GM18870 (cell line): Measurements from ENCODE around the gene CDC42EP4.
A peak's percentile ranks its signal among the peaks of the same experiment; 100 is the strongest.

Source experiments
- ATAC-seq: cut with Tn5 transposase; IDR thresholded peaks from one replicate; pipeline ENCODE4 v1.9.1; 2021; ENCODE audit warnings: moderate library complexity; ENCODE audit not compliant: unreplicated experiment

CDC42EP4 gene, protein sequence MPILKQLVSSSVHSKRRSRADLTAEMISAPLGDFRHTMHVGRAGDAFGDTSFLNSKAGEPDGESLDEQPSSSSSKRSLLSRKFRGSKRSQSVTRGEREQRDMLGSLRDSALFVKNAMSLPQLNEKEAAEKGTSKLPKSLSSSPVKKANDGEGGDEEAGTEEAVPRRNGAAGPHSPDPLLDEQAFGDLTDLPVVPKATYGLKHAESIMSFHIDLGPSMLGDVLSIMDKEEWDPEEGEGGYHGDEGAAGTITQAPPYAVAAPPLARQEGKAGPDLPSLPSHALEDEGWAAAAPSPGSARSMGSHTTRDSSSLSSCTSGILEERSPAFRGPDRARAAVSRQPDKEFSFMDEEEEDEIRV

DNA sequence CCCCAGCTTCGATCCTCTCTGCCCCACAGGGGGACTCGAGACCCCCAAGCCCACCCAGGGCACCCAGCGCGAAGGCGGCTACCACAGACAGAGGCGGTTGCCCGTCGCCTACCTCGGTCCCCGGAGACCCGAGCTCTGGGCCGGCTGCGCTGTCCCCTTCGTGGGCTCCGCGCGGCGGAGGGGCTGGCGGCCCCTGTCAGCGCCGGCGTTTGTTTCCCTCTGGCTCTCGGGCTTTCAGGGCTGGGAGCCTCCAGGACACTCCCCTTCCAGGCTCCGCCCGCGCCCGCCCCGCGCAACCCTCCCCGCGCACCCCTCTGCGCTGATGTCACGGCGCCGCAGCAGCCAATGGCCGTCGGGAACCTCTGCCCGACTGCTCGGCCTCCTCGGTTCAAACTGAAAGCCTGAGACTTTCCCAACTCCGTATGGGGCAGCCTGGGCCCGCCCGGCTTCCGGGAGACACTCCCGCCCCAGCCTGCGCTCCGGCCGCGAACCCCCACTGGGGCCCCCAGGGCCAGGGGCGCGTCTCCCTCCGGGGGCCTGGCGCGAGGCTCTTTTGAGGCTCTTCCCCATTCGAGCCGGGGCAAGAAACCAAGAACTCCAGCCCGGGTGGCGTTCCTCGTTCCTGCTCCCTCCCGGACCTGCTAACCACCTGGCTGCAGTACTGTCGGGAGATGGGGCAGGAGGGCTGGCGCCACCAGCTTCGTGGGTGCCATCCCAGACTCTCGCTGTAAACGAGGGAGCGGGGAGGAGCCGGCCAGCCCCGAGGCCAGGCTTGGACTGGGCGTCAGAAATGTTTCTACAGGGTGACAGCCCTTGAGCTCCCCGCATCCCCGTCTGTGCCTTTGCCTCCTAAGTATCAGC lies at the start of gene CDC42EP4:
Gene CDC42EP4, minus strand, starts transcription at position 221 of the 861 bp plus-strand sequence. CDS start 25,501 bp downstream, outside the sequence.
- peak; percentile 59 for ATAC-seq

DNA sequence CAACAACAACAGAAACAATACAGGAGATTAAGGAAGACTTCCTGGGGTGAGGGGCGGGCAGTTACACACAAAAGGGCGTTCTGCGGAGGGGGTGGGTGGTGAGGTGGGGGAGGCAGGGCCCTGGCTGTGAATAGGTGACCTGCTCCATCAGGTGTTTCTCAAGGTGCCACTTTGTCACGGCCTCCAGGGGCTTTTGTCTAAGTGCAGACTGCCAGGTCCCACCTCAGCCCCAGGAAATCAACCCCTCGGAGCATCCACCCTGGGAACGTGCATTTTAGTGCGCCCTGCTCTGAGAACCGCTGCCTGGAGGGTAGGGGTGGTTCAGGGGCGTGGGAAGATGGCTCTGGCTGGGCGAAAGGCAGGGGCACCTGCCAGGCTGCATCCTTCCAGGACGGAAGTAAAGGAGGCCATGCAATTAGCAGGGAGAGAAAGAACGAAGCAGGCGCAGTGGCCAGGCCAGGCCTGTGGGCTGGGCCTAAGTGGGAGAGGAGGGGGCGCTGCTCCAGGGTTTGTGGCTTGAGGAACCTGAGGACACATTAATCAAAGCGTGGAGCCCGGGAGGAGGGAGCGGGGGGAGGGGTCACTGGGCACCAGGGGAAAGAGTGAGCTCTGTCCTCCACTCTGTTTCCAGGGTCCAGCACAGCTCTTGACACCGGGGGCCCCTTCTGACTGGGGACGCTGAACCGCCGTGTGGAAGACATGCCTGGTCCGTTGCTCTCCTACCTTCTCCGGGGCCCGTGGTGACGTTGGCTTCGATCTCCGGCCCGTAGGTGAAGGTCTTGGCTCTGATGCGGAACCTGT lies 49.4 kb upstream of the CDC42EP4 start:
- no peak for ATAC-seq

DNA sequence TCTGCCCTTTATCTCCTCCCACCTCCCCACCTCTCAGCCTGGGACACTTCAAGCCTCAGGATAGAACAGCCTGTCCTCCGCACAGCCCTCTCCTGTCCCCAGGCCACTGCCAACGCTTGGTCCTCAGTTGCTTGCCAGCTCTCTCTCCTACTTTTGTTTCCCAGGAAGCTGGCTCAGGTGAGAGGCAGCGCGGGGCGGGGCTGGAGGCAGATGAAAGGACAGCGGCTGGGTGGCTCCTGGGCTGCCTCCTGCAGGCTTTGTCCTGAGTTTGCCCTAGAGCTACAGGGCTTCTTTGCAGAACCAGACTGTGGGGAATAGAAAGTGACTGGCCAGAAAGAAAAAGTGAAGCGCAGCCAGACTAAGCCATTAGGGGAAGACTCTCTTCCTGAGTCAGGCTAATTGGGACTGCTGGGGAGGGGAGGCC lies 48.2 kb upstream of the CDC42EP4 start:
- ATAC-seq = no peak

DNA sequence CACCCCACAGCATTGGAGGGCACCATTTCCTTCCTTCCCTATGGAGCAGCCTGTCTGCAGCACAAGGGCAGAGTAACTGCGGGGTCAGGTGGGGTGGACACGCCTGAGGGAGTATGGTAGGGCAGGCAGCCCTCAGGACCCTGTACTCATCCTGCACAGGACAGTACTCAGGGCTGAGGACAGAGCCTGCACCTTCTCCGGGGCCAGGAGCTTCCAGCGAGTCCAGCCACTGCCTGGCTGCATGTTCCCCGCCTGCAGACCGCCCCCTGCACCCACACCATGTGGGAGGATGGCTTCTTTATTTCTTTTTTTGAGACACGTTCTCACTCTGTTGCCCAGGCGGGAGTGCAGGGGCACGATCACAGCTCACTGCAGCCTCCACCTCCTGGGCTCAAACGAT lies 47.6 kb upstream of the CDC42EP4 start:
- ATAC-seq = no peak

DNA sequence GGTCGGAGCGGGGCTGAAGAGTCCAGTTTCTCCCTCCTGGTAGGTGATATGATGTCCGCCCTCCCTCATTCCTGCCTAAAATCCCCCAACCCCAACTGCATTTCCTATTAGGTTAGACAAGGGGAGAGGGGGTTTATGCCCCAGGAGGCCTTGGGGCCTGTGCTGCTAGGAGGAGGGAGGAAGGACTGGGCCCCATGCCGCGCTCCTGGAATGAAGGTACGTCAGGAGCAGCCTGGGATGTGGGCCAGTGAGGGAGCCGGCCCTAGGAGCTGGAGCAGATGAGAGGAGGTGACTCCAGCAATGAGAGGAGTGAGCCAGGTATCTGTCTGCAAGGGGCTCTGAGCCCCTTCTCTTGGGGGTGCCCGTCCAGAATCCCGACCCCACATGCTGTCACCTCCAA lies 46.9 kb upstream of the CDC42EP4 start:
- ATAC-seq = no peak

DNA sequence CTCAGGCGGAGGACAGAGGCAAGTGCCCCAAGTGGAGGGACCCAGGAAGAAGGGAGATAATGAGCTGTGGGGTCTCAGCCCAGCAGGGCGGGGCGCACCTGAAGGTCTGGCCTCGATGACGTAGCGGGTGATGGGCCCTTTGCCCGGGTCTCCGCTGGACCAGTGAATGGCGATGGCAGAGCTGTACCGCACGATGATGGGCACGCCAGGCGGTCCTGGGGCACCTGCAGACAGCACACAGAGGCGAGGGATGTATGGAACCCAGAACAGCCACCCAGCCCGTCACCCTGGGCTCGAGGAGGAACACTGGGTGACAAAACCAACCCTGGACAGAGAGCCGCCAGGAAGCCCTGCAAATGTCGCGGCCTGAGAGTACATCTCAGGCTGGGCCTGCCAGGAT lies 46.2 kb upstream of the CDC42EP4 start:
- ATAC-seq = no peak

DNA sequence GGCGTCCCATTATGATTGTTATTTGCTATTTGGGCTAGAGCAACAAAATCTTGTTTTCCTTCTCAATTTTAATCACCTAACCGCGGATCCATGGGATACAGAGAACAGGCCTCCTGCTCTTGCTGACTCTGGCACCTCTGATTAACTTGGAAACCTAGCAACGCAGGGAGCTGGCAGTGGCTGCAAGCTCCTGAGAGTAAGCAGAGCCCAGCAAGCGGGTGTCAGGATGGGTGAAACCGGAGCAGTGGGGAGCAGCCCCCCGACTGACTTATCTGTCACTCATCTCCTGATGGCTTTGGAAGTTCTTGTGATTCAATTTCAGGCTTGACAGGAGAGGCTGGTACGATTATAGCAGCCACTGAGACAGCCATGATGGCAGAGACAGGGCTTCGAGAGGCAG lies 45.5 kb upstream of the CDC42EP4 start:
- no peak for ATAC-seq

DNA sequence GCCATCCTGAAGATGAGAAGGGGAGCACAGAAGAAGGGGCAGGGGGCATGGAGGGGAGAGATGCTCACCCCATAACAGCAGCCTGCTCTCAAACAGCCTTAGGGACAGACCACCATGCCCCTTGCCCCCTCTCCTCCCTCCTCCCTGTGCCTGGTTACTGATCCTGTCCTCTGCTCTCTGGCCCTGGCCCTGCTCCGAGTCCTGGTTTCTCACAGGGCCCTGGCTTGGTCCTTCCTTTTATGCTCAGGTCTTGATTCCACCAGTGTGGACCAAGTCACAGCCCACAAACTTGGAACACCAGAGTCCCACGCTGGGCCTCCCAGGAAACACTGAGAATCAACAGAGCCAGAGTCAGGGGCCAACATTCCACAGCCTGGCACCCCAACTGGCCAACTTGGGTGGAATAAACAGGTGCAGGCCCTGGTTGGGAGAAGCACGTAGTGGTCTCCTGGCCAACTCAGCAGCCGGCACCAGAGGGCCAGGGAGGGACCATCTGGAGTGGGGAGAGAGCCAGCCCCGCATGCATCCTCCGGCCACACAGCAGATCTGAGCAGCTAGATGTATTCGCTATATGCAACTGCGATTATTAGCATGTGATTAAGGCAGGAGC lies 44.9 kb upstream of the CDC42EP4 start:
- ATAC-seq = no peak

DNA sequence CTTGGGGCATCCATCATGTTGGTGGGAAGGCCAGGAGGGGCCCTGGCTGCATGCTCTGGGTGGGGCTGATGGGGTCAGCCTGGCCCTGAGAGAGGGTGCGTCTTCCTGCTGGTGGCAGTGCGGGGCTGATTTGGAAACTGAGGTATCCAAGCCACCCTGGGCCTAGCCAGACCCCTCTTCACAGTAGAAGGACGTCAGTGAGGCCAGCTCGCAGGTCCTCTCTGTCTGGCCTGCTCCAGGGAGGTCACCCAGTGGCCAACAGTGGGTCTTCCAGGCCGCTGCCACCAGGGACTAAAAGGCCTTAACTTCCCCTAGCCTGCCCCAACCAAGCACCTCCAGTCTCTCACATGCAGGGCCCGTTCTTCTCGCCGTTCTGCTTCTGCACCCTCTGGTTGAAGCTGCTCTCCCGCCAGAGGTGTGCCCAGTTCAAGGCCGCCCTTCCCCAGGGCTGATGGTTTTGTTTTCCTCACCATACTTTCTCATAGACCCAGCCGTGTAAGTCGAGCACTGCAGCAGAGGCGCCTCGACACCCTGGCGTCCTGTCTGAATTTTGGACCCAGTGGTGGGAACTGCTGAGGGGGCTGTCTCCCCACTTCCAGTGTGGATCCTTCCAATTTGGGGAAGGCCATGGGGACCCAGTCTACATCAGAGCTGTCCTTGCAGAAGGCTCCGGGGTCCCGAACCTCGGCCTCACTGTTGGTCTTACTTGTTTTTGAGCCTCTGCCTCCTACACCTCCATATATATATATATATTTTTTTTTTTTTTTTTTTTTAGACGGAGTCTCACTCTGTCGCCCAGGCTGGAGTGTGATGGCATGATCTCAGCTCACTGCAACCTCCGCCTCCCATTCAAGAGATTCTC lies 42.9 kb upstream of the CDC42EP4 start:
- ATAC-seq = no peak

DNA sequence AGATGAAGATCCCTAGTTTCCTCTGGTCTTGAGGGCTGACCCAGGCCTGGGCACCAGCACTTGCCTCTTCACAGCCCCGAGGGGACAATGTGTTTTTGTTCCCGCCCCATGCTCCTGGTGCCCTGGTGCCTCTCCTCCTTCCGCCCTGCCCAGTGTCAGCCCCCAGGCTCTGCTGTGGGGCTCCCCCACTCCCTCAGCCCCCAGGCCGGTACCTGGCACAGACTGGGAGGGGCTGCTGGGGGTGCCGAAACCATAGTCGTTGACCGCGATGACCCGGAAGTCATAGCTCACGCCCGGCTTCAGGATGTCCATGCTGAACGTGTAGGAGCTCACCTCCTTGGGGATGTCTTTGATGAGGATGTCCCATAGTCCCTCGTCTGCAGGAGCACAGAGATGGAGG lies 40.5 kb upstream of the CDC42EP4 start:
- ATAC-seq = no peak

DNA sequence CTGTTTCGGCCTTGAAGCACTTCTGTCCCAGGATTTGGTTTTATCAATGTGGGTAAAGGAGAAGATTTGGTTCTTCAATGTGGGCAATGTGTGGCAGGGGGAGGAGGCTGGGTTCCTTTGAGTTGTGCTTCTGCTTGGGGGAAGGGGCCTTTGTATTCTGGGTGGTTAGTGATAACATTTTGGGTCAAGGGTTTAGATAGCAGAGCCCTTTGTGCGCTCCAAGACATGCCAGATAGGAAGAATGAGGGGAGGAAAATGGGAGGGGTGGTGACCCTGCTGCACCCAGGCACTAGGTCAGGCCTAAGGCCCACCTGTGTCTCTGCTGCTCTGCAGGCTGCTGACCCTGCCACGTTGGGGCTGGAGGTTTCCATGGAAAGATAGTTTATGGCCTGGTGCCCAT lies 40.0 kb upstream of the CDC42EP4 start:
- ATAC-seq = no peak

DNA sequence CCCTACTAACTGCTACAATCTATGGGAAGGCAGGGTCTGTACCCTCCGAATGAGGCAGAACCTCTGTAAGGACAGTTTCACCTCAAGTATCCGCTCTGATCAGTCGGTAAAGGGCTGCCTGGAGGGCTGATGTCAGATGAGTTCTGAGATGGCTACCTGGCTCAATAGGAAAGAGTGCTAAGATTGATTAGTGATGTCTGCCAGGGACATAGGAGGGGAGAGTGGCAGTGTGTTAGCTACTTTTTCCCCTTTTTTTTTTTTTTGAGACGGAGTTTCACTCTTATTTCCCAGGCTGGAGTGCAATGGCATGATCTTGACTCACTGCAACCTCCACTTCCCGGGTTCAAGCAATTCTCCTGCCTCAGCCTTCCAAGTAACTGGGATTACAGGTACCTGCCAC lies 39.1 kb upstream of the CDC42EP4 start:
- ATAC-seq = no peak

DNA sequence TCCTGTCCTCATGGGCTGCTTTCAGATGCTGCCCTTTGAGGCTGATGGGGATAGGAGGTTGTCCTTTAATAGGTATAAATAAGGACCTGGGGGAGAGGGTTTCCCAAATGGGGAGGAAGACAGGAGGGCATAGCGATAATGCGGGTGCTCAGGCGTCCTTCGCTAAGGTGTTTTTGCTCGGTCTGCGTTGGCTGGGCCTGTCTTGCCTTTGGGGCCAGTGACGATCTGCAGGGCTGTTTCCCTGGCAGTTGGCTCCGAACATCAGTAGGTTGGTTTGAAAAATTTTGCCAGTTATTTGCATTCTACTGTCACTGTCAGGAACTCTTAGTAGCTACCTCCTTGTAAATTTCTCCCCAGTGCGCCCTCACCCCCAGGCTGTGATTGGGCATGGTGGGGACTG lies 37.8 kb upstream of the CDC42EP4 start:
- no peak for ATAC-seq

DNA sequence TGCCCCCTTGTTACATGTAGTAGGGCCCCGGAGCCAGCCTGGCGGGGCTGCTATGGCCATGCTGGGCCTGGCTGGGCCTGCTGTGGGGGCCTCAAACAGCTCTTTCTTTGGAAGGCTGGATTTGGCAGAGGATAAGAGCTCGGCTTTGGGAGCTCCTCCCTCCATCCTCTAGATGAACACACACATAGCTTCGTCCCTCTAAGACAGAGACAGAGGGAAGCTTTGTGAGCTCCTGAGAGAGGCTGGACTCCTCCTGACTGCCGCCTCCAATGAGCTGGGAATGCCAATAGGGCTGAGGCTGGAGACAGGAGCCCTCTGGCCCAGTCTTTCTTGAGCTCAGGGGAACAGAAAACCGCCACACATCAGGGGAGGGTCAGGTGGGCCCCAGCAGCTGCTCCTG lies 37.3 kb upstream of the CDC42EP4 start:
- ATAC-seq = no peak

DNA sequence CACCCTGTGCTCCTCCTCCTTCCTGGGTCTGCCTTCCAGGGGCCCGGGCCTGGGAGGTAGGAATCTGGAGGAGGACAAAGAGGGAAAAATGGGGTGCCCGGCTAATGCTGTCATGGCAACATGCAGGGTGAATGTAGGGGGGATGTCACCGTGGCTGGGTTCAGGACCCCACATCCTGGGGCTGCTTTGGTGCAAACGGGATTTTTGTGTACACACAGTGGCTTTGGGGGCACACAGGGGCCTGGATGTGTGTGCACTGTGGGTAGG lies 37.0 kb upstream of the CDC42EP4 start:
- ATAC-seq = no peak

DNA sequence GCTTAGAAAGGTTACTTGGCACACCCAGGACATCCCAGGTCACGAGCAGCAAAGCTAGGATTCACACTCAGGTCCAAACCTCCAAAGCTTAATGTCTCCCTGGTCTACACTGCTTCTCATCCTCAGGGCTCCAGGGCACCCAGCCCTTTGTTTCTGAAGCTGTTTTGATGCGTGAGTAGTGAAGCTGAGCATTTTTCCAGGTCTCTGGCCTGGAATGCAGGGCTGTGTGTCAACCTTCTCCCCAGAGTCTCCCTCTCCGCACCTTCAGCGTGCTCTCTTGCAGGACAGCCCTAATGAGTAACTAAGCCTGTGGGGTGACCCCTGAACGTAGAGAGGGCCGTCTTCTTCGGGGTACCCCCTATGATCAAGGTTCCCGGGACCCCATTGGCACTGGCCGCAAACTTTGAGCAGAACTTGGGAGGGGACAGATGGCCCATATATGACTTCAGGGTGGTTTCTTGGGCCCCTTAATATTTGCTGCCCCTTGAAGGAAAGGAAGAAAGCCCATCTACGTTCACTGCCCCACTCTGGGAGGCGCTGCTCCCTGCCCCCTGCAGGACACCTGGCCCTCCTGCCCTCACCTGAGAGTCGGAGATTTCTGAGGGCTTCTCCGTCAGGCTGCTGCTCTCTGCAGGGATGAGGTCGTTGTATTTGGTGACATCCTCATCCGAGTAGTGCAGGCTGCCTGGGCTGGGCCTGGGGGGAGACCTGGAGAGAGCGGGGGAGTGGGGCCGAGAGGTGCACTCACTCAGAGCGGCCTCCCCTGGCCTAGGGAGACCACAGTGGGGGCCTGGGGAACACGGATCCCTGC lies 36.4 kb upstream of the CDC42EP4 start:
- no peak for ATAC-seq

DNA sequence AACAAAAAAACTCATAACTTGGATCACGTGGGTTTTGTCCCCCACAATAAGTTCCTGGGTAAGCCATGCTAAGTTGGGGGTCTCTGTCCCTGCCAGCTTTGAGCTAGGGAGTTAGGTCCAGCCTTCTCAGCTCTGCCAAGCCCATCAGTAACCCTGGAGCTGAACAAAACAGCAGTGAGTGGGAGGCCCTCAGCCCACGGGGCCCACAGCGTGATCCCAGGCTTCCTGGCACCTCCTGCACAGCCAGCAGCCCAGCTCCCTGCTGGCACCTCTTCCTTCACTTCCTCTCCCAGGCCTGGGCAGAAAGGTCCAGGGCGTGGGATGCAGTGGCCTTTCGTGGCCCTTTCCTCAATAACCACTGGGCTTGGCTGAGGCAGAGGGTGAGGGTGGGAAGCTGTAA lies 35.5 kb upstream of the CDC42EP4 start:
- no peak for ATAC-seq

DNA sequence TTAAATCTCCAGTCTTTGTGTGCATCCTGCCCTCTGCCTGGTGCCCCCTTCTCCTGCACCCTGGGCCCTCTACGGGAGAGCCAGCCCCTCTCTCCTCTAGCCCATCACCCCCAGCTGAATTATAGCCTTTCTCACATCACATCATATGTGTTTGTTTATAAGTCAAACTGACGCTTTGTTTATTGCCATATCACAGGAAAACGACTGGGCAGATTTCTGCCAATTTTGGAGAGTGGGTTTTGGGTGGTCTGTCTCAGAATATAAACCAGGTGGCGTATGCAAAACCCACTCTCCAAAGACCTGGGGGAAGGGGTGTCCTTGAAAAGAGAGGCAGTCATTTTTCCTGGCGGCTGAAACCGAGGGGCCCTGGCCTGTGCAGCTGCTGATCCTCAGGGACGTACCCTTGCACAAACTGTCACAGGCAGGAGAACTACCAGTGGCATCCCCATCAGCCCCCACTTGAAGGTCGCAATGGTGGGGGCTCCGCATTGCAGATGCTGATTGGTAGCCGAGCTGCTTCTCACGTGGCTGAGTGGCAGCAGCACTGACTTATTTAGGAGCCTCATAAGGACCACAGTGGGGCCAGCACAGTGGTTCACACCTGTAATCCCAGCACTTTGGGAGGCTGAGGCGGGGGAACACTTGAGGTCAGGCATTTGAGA lies 34.8 kb upstream of the CDC42EP4 start:
- ATAC-seq = no peak
